Breast epithelium (tissue), 3 donors: ENCODE data around the gene HSD17B10.

Experiments used
- POLR2AphosphoS5 ChIP-seq, 3 donors: sonication (generic); formaldehyde crosslinking; IDR thresholded peaks; one replicate each; pipeline ENCODE4 v1.6.1; 2017; ENCODE audit warnings: antibody characterized with exemption in 3 of 3
- TF ChIP-seq, protein P1 (sequence below), 3 donors: fragments of 450-650 bp; IDR thresholded peaks; one replicate each; pipeline ENCODE4 v1.5.1; 2016 to 2017; ENCODE audit warnings: antibody characterized with exemption in 3 of 3, mild to moderate bottlenecking in 3 of 3, moderate library complexity in 3 of 3

DNA sequence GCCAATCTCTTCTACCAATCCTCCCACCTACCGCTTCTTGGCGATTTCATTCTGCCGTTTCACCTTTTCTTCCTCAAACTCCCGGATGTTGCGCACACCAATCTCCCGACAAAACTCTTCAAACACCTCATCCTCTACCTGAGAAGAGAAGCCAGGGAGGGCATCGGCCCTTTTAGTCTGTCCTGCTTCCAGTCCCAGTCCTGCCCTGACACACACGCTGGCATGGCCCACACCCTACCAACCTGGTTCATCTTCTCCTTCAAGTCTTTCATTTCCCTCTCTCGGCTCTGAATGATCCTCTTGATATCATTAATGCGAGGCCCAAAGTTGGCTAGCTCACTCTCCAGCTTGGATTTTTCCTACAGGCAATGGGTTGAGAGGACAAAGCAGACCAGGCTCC, 30.6 kb downstream of the HSD17B10 start:
- TF ChIP-seq, protein P1, sequence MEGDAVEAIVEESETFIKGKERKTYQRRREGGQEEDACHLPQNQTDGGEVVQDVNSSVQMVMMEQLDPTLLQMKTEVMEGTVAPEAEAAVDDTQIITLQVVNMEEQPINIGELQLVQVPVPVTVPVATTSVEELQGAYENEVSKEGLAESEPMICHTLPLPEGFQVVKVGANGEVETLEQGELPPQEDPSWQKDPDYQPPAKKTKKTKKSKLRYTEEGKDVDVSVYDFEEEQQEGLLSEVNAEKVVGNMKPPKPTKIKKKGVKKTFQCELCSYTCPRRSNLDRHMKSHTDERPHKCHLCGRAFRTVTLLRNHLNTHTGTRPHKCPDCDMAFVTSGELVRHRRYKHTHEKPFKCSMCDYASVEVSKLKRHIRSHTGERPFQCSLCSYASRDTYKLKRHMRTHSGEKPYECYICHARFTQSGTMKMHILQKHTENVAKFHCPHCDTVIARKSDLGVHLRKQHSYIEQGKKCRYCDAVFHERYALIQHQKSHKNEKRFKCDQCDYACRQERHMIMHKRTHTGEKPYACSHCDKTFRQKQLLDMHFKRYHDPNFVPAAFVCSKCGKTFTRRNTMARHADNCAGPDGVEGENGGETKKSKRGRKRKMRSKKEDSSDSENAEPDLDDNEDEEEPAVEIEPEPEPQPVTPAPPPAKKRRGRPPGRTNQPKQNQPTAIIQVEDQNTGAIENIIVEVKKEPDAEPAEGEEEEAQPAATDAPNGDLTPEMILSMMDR (IDR thresholded peaks at IDR 0.05) = no peak
- no peak for TF ChIP-seq POLR2AphosphoS5 (IDR thresholded peaks at IDR 0.05)
